Ureter (tissue), 1 donor: ENCODE measurements around the gene LASP1. TPM values are rescaled to one million over a fixed set of nuclear protein-coding genes. Genes with fewer than 3 reads are reported as not detected.

Experiments
- total RNA-seq: library from RNA; stranded (reverse); gene quantifications from one replicate; pipeline ENCODE4 v1.2.4, GENCODE V29; 2023
- donor health status: DM: yes; HTN: yes; CAD: no.

The LASP1 gene
- total RNA-seq, 1 donor from 2014 or later = 126 TPM

Other genes starting within 250 kb of the LASP1 start
- 3.4 TPM for gene EPOP, start 195.1 kb upstream of the LASP1 start, total RNA-seq
- 209 TPM for gene MLLT6, start 164.8 kb upstream of the LASP1 start, total RNA-seq
- gene CISD3, start 139.7 kb upstream of the LASP1 start, total RNA-seq = 60.1 TPM
- gene PCGF2, start 121.7 kb upstream of the LASP1 start, total RNA-seq = 54.5 TPM
- 156 TPM for gene PSMB3, start 117.3 kb upstream of the LASP1 start, total RNA-seq
- gene PIP4K2B, start 70.5 kb upstream of the LASP1 start, total RNA-seq = 44.7 TPM
- gene CWC25, start 44.7 kb upstream of the LASP1 start, total RNA-seq = 29.0 TPM
- 1,659 TPM for gene RPL23, start 16.3 kb upstream of the LASP1 start, total RNA-seq
- not detected for gene FBXO47, start 97.3 kb downstream of the LASP1 start, total RNA-seq